ENCODE results near the gene ANKMY1. TPM values are rescaled to one million over a fixed set of nuclear protein-coding genes. Genes with fewer than 3 reads are reported as not detected.

Gene ANKMY1
- total and polyA plus RNA-seq, 2 of the 13 experiments (the other 11 are each of a cell fraction or from before 2014, with no cell fraction given), result 11.7 to 18.8 TPM

DNA sequence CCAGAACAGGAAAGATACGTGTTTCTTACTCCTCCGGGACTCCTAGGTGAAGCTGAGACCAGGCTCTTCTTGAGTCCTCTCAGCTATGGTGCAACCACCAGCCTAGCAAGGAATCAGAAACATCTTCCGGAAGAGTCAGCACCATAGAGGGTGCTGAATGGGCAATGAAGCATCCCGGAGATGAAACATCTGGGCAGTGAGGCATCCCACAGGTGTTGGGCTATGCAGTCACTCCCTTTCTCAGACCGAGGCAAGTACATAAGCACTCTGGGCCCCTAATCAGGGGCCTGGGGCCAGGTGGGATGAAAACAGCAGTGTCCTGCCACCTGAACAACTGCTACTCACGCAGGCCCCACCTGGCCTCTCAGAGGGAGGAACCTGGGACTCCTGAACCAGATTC is 27.3 kb upstream of the ANKMY1 start:
- FAIRE-seq (no peak), DNase-seq (ENCODE audit: low spot score) (no peak), ATAC-seq (no peak)
- Histone ChIP-seq H3K4me2 (ENCODE audit: low read depth, low read length) (peak overlapping the region; percentile 98), H3K27me3 (ENCODE audit: control insufficient read depth in 1 of 2, insufficient read depth in 2 of 2, low read length in 2 of 2) (peaks cover 0 to 4% of the 10 kb centered on the region in 2 experiments; a peak in 1 of 5 replicates), H3K9me3 (ENCODE audit: low read length) (no peaks in the 10 kb centered on the region), H3K36me3 (replicated peaks in 1 of 2; ENCODE audit: control insufficient read depth in 1 of 2, insufficient read depth in 2 of 2, low read length in 2 of 2) (peaks cover 7 to 15% of the 10 kb centered on the region in 2 experiments; a peak in 4 of 5 replicates), H3K9ac (ENCODE audit: insufficient read depth, low read depth, low read length) (peak overlapping the region; percentile 98), H4K20me1 (ENCODE audit: insufficient read depth, low read length) (peaks cover 17% of the 10 kb centered on the region; the same call in 1 of the 2 replicates), H3K79me2 (ENCODE audit: insufficient read depth, low read length) (peaks cover 75% of the 10 kb centered on the region), H3K4me3 (replicated peaks in 1 of 3; ENCODE audit: insufficient read depth in 1 of 3, low read depth in 2 of 3, low read length in 3 of 3) (peak overlapping the region; percentile 83 to 90 (median 88)), H3K4me1 (ENCODE audit: insufficient read depth, low read length) (peaks cover 72% of the 10 kb centered on the region), H2AFZ (ENCODE audit: low read length) (no peak overlapping the region), H3K27ac (ENCODE audit: extremely low read length, insufficient read depth, low read length) (peak overlapping the region; percentile 89)
- BruUV-seq (replicated peaks), result no TSS peak
- ChIA-PET CTCF (ENCODE audit: low intra/inter-chr PET ratio, low total read pairs) (no interaction called here), POLR2A (interaction anchor here (5.6 to 6.0 kb wide), 3 partner anchors 19 to 25 kb away, joined by 86 to 149 read pairs (median 147); partner anchors contain the start of genes ANKMY1, DUSP28 and RNPEPL1)
- TF ChIP-seq, protein P1, sequence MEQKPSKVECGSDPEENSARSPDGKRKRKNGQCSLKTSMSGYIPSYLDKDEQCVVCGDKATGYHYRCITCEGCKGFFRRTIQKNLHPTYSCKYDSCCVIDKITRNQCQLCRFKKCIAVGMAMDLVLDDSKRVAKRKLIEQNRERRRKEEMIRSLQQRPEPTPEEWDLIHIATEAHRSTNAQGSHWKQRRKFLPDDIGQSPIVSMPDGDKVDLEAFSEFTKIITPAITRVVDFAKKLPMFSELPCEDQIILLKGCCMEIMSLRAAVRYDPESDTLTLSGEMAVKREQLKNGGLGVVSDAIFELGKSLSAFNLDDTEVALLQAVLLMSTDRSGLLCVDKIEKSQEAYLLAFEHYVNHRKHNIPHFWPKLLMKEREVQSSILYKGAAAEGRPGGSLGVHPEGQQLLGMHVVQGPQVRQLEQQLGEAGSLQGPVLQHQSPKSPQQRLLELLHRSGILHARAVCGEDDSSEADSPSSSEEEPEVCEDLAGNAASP (CRISPR knock-in tag; IDR thresholded peaks at IDR 0.05; ENCODE audit: borderline replicate concordance), result no peak
- TF ChIP-seq ZFP36L1 (CRISPR knock-in tag; IDR thresholded peaks at IDR 0.05), result 0 out of 2 replicates have a peak, but pooled peaks have one; percentile 31
- TF ChIP-seq SP140L (CRISPR knock-in tag; IDR thresholded peaks at IDR 0.05; ENCODE audit: borderline replicate concordance), result no peak
- TF ChIP-seq, protein P2, sequence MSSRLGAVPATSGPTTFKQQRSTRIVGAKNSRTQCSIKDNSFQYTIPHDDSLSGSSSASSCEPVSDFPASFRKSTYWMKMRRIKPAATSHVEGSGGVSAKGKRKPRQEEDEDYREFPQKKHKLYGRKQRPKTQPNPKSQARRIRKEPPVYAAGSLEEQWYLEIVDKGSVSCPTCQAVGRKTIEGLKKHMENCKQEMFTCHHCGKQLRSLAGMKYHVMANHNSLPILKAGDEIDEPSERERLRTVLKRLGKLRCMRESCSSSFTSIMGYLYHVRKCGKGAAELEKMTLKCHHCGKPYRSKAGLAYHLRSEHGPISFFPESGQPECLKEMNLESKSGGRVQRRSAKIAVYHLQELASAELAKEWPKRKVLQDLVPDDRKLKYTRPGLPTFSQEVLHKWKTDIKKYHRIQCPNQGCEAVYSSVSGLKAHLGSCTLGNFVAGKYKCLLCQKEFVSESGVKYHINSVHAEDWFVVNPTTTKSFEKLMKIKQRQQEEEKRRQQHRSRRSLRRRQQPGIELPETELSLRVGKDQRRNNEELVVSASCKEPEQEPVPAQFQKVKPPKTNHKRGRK (CRISPR knock-in tag; IDR thresholded peaks at IDR 0.05), result no peak
- no peak for TF ChIP-seq FOXP1 (IDR thresholded peaks at IDR 0.05)
- no peak for TF ChIP-seq FOXP1 (CRISPR knock-in tag; IDR thresholded peaks at IDR 0.05)
- TF ChIP-seq ZSCAN21 (CRISPR knock-in tag; IDR thresholded peaks at IDR 0.05; ENCODE audit: borderline replicate concordance), result 0 out of 2 replicates have a peak, but pooled peaks have one; percentile 44
- WGBS (ENCODE audit: low lambda C conversion rate), result 83% methylated on average over 6 of the region's 6 CpGs
- intact Hi-C loops (cut with micrococcal nuclease; ENCODE audit: unreplicated experiment), result no loop called here
- in situ Hi-C loops (cut with HindIII; ENCODE audit: extremely low pct_ligation_motif_present, low pct_unique_long_range_greater_than_20kb), result no loop called here

Measured in HepG2 (cell line).